Hepatocyte (in vitro differentiated cells): ENCODE results near the gene ETV5.

Source experiments
- CTCF ChIP-seq: fragments of 200-600 bp; sonication (generic); IDR thresholded peaks from 2 replicates; pipeline ENCODE4 v1.5.1; 2016; ENCODE audit warnings: antibody characterized with exemption, mild to moderate bottlenecking; ENCODE audit not compliant: poor library complexity
- EZH2 ChIP-seq: fragments of 200-600 bp; sonication (generic); IDR thresholded peaks from 2 replicates; pipeline ENCODE4 v1.6.1; 2016; ENCODE audit warnings: antibody characterized with exemption, mild to moderate bottlenecking, borderline replicate concordance
- EZH2phosphoT487 ChIP-seq: fragments of 200-600 bp; sonication (generic); IDR thresholded peaks from one replicate; pipeline ENCODE4 v1.6.1; 2018; ENCODE audit warnings: antibody characterized with exemption, mild to moderate bottlenecking, low read depth, moderate library complexity; ENCODE audit not compliant: unreplicated experiment, severe bottlenecking

DNA sequence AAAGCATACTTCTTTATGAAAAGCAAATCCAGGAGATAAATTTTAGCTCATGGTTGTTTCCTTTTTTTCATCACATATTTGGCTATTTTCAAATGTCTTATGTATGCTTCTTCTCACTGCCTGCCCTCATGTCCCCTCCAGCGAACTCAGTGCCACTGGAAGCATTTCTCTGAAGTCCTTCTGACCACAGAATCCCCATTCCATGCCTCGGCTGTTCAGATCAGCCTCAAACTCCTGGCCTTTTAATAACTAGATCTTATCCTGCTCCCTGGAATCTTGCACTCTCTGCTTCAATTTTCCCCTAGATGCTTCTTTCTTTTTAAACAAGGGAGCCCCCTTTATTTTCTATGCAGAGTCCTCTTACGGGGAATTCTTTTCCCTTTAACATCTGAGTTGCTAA, 10.1 kb downstream of the ETV5 start:
- TF ChIP-seq CTCF, result no peak
- TF ChIP-seq EZH2phosphoT487, result no peak
- no peak for TF ChIP-seq EZH2
